Astrocyte of the cerebellum (primary cell): ENCODE data around the gene STAG1.
A peak's percentile ranks its signal among the peaks of the same experiment; 100 is the strongest.
"Not testable (repeated sequence)": the region's sequence is repeated elsewhere in the genome, so short reads cannot be mapped to it uniquely, and the experiment has no call there.

ENCODE experiments used
- DNase-seq: peaks from one replicate; pipeline ENCODE4 v3.0.0-alpha.2; 2011; ENCODE audit warnings: low read depth
- H3K4me3 ChIP-seq: 2 replicates; pipeline ENCODE4 v1.5.1; 2011; ENCODE audit warnings: mild to moderate bottlenecking, low read depth, low read length, moderate library complexity
- in situ Hi-C: cut with HindIII; loops from 2 replicates; pipeline ENCODE4 v1.10.0; 2017; ENCODE audit warnings: low sequenced_read_pairs
- TF ChIP-seq, protein P1 (sequence below): IDR thresholded peaks from 2 replicates; pipeline ENCODE4 v1.5.1; 2012; ENCODE audit warnings: low read length, low read depth, moderate library complexity, mild to moderate bottlenecking; ENCODE audit errors: missing control alignments

Gene STAG1

GRCh38 chr3:136783708-136784191 is 31.6 kb upstream of the STAG1 start:
- H3K4me3 ChIP-seq: no peak overlapping the region
- DNase-seq: no peak
- in situ Hi-C loops: no loop called here
- TF ChIP-seq, protein P1, sequence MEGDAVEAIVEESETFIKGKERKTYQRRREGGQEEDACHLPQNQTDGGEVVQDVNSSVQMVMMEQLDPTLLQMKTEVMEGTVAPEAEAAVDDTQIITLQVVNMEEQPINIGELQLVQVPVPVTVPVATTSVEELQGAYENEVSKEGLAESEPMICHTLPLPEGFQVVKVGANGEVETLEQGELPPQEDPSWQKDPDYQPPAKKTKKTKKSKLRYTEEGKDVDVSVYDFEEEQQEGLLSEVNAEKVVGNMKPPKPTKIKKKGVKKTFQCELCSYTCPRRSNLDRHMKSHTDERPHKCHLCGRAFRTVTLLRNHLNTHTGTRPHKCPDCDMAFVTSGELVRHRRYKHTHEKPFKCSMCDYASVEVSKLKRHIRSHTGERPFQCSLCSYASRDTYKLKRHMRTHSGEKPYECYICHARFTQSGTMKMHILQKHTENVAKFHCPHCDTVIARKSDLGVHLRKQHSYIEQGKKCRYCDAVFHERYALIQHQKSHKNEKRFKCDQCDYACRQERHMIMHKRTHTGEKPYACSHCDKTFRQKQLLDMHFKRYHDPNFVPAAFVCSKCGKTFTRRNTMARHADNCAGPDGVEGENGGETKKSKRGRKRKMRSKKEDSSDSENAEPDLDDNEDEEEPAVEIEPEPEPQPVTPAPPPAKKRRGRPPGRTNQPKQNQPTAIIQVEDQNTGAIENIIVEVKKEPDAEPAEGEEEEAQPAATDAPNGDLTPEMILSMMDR: no peak

- no peak overlapping the region for H3K4me3 ChIP-seq
- TF ChIP-seq, protein P1: no peak
- DNase-seq: no peak
- in situ Hi-C loops: no loop called here
Observed at GRCh38 chr3:136780741-136781140, 28.6 kb upstream of the STAG1 start.

GRCh38 chr3:136778865-136779264 is 26.7 kb upstream of the STAG1 start:
- DNase-seq: no peak
- TF ChIP-seq, protein P1: no peak
- no peak overlapping the region for H3K4me3 ChIP-seq
- in situ Hi-C loops: no loop called here

- TF ChIP-seq, protein P1: no peak
- DNase-seq: no peak
Observed at GRCh38 chr3:136772709-136773108, 20.5 kb upstream of the STAG1 start.

DNA sequence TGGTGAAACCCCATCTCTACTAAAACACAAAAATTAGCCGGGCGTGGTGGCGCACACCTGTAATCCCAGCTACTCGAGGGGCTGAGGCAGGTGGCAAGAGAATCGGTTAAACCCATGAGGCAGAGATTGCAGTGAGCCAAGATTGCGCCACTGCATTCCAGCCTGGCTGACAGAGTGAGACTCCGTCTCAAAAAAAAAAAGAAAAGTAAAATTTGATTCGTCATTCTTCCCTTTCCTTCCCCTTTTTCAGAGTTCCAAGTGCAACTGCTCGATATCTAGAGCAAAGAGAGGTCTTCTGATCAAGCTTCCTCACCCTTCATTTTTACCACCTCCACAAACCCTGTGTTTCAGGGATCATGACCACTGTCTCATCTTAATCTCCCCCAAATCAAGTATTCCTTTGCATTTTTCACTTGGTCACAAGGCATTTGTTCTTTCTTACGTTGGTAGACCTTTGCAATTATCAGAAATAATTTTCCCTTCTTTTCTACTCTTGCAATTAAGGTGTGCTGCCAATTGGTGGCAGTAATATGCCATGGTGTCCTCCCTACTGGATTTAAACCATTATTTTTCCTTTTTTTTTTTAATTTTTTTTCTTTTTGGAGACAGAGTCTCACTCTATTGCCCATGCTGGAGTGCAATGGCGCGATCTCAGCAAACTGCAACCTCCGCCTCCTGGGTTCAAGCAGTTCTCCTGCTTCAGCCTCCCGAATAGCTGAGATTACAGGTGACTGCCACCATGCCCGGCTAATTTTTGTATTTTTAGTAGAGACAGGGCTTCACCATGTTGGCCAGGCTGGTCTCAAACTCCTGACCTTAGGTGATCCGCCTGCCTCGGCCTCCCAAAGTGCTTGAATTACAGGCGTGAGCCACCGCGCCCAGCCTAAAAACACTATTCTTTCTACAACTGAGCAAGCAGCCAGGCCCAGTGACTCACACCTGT is 6.3 kb upstream of the STAG1 start:
- TF ChIP-seq, protein P1: peak; percentile 44
- in situ Hi-C loops: loop anchor here (10.0 kb wide), 1 partner anchor 256 kb away; no protein-coding TSS in a partner anchor
- DNase-seq, H3K4me3 ChIP-seq: not testable (repeated sequence)

More at GRCh38 chr3:136772709-136773108, 20.5 kb upstream of the STAG1 start:
- no peak overlapping the region for H3K4me3 ChIP-seq
- in situ Hi-C loops: no loop called here

GRCh38 chr3:136755192-136755591 is 3.0 kb upstream of the STAG1 start:
- in situ Hi-C loops: loop anchor here (10.0 kb wide), 1 partner anchor 260 kb away; no protein-coding TSS in a partner anchor
- TF ChIP-seq, protein P1: no peak
- H3K4me3 ChIP-seq: no peak overlapping the region
- no peak for DNase-seq
